GM21381 (cell line): ENCODE measurements around the gene CDK9.
"Not testable (repeated sequence)": the region's sequence is repeated elsewhere in the genome, so short reads cannot be mapped to it uniquely, and the experiment has no call there.

Experiments
- ATAC-seq: cut with Tn5 transposase; IDR thresholded peaks from one replicate; pipeline ENCODE4 v1.9.1; 2021; ENCODE audit warnings: mild to moderate bottlenecking, moderate library complexity; ENCODE audit not compliant: unreplicated experiment

CDK9 gene

GRCh38 chr9:127817881-127818434, 32.1 kb downstream of the CDK9 start:
- no peak for ATAC-seq

- ATAC-seq: no peak
Measured at GRCh38 chr9:127818574-127818973, 32.7 kb downstream of the CDK9 start.

GRCh38 chr9:127822108-127822507, 36.3 kb downstream of the CDK9 start:
- ATAC-seq: no peak

- no peak for ATAC-seq
Measured at GRCh38 chr9:127825319-127826051, 39.7 kb downstream of the CDK9 start.

GRCh38 chr9:127826253-127826913, 40.5 kb downstream of the CDK9 start:
- no peak for ATAC-seq

GRCh38 chr9:127828262-127829031, 42.6 kb downstream of the CDK9 start:
- no peak for ATAC-seq

GRCh38 chr9:127829205-127829906, 43.5 kb downstream of the CDK9 start:
- ATAC-seq: no peak

GRCh38 chr9:127832248-127832647, 46.4 kb downstream of the CDK9 start:
- no peak for ATAC-seq

- ATAC-seq: no peak
Measured at GRCh38 chr9:127833555-127833954, 47.7 kb downstream of the CDK9 start.

- ATAC-seq: no peak
Measured at GRCh38 chr9:127835991-127836516, 50.2 kb downstream of the CDK9 start.

GRCh38 chr9:127836561-127836960, 50.7 kb downstream of the CDK9 start:
- not testable (repeated sequence) for ATAC-seq

GRCh38 chr9:127837346-127837745, 51.5 kb downstream of the CDK9 start:
- no peak for ATAC-seq

GRCh38 chr9:127838375-127839078, 52.7 kb downstream of the CDK9 start:
- ATAC-seq: no peak
